Stimulated activated CD8-positive, alpha-beta memory T cell treated with anti-CD3 and anti-CD28 coated beads, Interleukin-15, amount 100 ng/mL, for 24 hours (primary cell): ENCODE data around the gene MS4A3.
"Not testable (repeated sequence)": the region's sequence is repeated elsewhere in the genome, so short reads cannot be mapped to it uniquely, and the experiment has no call there.

ENCODE experiments used
- DNase-seq: peaks from one replicate; pipeline ENCODE4 v3.0.0-alpha.2; 2020; ENCODE audit warnings: low read depth

The MS4A3 gene

GRCh38 chr11:60056349-60056969, at the start of gene MS4A3:
Gene MS4A3 (plus strand): TSS chr11:60056665. CDS start chr11:60061161, 4,496 bp downstream.
- no peak for DNase-seq

- DNase-seq, result no peak
Observed at GRCh38 chr11:60016881-60017280, 39.6 kb upstream of the MS4A3 start, which contains the start of gene OOSP4B. Gene OOSP4B (plus strand): TSS chr11:60017181.

GRCh38 chr11:60018058-60018457, 38.4 kb upstream of the MS4A3 start:
- DNase-seq, result no peak

GRCh38 chr11:60020376-60020775, 36.1 kb upstream of the MS4A3 start:
- not testable (repeated sequence) for DNase-seq

GRCh38 chr11:60029015-60029632, 27.3 kb upstream of the MS4A3 start:
- DNase-seq, result no peak

- DNase-seq, result no peak
Observed at GRCh38 chr11:60040109-60040508, 16.4 kb upstream of the MS4A3 start, which contains the start of gene OOSP2. Gene OOSP2 (plus strand): TSS chr11:60040409. CDS start chr11:60040460, 51 bp downstream.

GRCh38 chr11:60050422-60050821, 6.0 kb upstream of the MS4A3 start:
- not testable (repeated sequence) for DNase-seq

- DNase-seq, result not testable (repeated sequence)
Observed at GRCh38 chr11:60050839-60051238, 5.6 kb upstream of the MS4A3 start.

GRCh38 chr11:60059052-60059451, 2.6 kb downstream of the MS4A3 start:
- DNase-seq, result no peak

GRCh38 chr11:60059521-60060240, 3.2 kb downstream of the MS4A3 start:
- no peak for DNase-seq

- no peak for DNase-seq
Observed at GRCh38 chr11:60064111-60064510, 7.6 kb downstream of the MS4A3 start.

GRCh38 chr11:60065801-60066200, 9.3 kb downstream of the MS4A3 start:
- DNase-seq, result no peak

- no peak for DNase-seq
Observed at GRCh38 chr11:60069450-60069849, 13.0 kb downstream of the MS4A3 start.

- DNase-seq, result not testable (repeated sequence)
Observed at GRCh38 chr11:60071644-60072043, 15.2 kb downstream of the MS4A3 start.

GRCh38 chr11:60077216-60077817, 20.9 kb downstream of the MS4A3 start:
- DNase-seq, result no peak

GRCh38 chr11:60077981-60078380, 21.5 kb downstream of the MS4A3 start:
- DNase-seq, result no peak

GRCh38 chr11:60078745-60079144, 22.3 kb downstream of the MS4A3 start:
- DNase-seq, result no peak

- no peak for DNase-seq
Observed at GRCh38 chr11:60080535-60080934, 24.1 kb downstream of the MS4A3 start.

- DNase-seq, result no peak
Observed at GRCh38 chr11:60084631-60085273, 28.3 kb downstream of the MS4A3 start.

- no peak for DNase-seq
Observed at GRCh38 chr11:60085909-60086308, 29.4 kb downstream of the MS4A3 start.

GRCh38 chr11:60087239-60087638, 30.8 kb downstream of the MS4A3 start:
- DNase-seq, result no peak

- no peak for DNase-seq
Observed at GRCh38 chr11:60088364-60088763, 31.9 kb downstream of the MS4A3 start, which contains the start of gene MS4A2. Gene MS4A2 (plus strand): TSS chr11:60088664. CDS start chr11:60088766, 102 bp downstream.
